Myocyte (in vitro differentiated cells): ENCODE measurements around the gene TRPV3. TPM values are rescaled to one million over a fixed set of nuclear protein-coding genes. Genes with fewer than 3 reads are reported as not detected.
A peak's percentile ranks its signal among the peaks of the same experiment; 100 is the strongest.
"Not testable (repeated sequence)": the region's sequence is repeated elsewhere in the genome, so short reads cannot be mapped to it uniquely, and the experiment has no call there.

ENCODE experiments used
- DNase-seq: peaks from one replicate; pipeline ENCODE4 v3.0.0-alpha.2; 2012; ENCODE audit warnings: low read depth
- total RNA-seq: library from RNA; depleted of rRNA; stranded (reverse); fragments of >200 nt; gene quantifications from 2 replicates; pipeline ENCODE4 v1.2.3, GENCODE V29; 2014

TRPV3 gene
- total RNA-seq, 1 donor from 2014 or later = 0.08 TPM

DNA sequence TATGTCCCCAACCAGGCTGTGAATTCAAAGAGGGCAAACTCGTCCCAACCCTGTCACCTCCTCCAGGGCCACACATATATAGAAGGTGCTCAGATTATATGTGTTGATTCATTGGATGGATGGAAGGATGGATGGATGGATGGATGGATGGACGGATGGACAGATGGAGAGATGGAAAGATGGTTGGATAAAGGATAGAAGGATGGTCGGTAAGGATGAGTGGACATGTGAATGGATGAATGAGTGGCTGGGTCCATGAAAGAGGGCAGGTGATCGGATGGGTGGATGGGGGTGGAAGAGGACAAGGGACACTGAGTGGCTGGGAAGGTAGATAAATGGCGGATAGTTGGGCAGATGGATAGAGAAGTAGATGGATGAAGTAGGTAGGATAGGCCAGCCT is 30.1 kb downstream of the TRPV3 start:
- DNase-seq = no peak

DNA sequence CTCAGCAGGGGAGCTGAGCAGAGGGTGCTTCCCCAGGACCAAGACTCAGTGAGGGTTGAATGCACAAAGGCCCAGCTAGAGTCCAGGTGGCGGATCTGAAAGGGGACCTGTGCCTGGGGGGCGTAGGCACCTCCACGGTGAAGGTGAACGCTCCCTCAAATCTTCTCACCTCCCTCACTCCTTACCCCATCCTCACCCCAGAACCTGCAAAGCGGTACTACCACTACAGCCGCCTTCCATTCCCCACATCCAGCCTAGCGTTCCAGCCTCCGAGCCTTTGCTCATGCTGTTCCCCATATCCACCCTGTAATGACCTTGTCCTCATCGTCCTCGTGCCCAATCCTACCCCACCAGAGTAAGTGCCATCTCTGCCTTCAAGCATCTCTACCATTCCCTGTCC is 30.6 kb downstream of the TRPV3 start:
- DNase-seq = no peak

DNA sequence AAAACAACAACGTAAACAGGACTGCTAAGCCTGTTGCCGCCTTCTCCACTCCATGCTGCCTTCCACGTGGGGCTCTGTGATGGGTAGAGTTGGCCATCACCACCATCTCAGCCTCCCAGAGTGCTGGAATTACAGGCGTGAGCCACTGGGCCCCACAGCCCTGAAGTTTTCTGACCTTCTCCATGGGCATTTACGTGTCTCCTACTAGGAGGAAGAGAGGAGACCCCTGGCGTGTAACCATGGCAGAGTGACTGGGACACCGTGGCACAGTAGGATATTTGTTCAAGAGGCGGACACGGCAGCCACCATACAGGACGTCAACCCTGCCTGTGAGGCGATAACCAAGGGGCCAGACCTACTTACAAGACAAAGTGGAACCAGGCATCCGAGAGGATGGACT is 31.1 kb downstream of the TRPV3 start:
- DNase-seq = no peak

DNA sequence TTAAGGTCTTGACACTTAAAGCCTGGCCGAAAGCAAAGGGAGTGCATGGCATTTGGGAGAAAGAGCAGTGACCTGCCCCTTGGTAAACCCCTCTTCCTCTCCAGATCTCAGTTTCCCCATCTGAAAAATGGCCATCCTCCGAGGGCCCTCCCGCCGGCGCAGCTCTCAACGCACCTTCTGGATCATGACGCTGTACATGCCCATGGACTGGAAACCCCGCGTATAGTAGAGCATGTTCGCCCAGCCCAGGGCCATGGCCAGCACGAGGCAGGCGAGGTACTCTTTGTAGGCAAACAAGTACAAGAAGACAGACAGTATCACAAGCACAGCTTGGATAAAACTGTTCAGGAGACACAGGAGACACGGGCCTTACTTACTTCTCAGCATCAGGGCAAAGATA is 33.6 kb downstream of the TRPV3 start:
- no peak for DNase-seq

DNA sequence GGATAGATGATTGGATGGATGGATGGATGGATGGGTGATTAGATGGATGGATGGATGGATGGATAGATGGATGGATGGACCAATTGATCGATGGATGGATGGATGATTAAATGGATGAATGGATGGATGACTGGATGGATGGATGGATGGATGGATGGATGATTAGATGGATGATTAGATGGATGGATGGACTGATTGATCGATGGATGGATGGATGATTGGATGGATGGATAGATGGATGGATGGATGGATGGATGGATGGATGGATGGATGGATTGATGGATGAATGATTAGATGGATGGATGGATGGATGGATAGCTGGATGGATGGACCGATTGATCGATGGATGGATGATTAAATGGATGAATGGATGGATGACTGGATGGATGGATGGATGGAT is 38.1 kb downstream of the TRPV3 start:
- not testable (repeated sequence) for DNase-seq

DNA sequence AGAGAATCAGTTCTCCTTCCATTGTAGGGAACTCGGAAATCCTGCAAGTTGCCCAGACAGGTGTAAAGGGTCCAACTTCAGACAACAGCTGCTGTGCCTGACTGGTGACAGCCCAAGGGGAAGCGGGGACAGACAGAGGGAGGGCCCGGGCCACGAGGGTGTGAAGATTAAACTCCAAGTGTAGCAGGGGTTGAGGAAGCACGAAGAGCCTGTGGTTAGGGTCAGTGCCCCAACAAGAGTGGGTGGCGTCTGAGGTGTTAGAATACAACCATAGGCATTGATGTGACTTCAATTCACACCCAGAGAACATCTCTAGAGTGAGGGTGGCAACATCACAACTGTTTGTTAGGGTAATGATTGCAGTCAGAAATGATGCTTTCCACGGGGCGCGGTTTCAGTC is 42.7 kb downstream of the TRPV3 start:
- DNase-seq = no peak

DNA sequence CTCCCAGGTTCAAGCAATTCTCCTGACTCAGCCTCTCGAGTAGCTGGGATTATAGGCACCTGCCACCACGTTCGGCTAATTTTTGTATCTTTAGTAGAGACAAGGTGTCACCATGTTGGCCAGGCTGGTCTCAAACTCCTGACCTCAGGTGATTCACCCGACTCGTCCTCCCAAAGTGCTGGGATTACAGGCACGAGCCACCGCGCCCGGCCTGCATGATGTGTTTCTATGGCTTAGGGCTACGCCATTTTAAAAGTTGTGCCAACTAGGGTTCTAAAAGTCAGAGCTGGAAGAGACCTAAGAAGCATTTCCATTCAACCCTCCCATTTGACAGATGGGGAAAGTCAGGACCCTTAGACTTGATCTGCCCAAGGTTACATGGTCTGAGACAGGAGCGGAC is 43.4 kb downstream of the TRPV3 start:
- DNase-seq = not testable (repeated sequence)

DNA sequence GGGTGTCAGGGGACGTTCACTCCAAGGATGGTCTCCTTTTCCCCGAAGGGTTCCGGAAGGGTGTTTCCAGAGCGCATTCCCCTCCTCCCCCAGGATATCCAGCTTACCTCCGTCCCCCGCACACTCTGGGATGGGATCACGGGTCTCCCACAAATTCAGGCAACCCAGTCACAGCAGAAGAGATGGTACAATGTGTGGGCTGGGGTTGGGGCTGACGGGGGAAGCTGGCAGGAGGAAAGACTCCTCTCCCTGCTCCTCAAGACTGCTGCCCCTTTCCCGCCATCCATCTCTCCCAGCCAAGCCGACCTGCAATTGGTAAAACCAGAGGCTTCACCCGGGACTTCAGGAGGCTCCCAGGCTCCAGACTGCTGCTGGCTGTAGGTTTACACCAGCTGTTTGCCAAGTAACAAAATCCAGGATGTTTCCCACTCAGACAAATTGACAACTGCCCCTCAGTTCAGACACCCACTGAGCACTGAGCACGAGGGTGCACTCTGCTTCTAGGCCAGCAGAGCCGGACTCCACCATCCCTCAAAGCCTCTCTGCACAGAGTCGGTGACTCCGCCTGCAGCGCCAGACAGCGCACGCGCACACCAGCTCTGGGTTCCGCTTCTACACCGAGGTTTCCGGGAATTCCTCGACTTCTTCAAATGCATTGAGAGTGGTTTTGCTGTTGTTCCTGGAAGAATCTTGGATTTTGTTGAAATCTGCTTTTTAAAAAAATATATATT is 44.1 kb downstream of the TRPV3 start:
- DNase-seq = no peak

DNA sequence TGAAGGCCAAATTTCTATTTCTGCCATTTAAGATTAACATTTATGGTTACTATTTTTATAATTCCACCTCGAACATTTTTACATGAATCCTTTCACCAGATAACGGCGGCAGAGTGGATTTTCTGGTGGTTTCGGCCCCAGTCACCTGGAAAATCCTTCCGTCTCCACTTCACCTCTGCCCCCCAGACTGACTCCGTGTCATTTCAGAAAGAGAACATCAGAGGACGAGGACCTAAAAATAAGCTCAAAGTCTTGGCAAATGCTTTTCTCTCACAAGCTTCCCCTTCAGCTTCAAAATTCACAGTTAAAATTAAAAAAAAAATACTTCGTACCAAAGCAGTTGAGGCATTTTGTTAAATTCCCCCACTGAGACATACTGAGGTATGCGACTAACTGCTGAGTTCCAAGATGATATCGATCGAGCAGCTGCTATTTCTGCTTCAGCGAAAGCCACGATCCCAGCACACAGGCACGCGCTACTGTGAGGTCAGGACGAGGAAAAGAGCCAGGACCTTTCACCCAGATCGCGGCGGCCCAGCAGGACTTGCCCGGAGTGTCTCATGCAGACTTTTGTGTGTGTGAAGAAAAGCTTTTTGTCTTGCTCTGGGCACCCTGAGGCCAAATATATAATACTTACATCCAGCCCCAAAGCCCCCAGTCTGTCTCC is 45.0 kb downstream of the TRPV3 start:
- DNase-seq = peak; percentile 73

DNA sequence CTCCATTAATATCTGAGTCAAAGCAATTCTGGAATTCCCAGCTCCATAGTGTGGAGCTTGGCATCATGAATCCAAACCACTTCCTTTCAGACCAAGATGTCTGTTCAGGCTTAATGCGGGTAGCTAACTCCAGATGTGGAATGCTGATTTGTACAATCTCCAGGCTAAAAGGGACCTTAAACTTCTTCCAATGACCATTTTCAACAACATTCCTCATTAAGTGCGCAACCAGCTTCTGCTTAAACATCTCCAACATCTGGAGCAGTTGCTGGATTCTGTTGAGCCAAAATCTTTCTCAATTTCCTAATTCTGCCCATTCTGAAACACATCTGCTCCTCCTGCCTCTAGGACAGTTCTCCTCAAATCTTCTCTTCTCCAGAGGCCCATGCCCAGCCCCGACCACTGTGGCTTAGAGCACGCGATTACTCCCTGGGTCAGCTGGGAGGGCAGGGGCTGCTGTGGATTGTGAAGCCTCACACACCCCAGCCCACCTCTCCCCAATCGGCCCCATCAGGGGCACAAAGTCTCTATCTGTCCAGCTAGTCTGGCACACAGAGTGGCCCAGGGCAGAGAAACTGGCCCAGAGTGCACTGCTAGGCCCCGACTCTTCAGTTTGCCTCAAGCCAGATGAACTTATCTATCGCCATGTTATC is 45.6 kb downstream of the TRPV3 start:
- no peak for DNase-seq

DNA sequence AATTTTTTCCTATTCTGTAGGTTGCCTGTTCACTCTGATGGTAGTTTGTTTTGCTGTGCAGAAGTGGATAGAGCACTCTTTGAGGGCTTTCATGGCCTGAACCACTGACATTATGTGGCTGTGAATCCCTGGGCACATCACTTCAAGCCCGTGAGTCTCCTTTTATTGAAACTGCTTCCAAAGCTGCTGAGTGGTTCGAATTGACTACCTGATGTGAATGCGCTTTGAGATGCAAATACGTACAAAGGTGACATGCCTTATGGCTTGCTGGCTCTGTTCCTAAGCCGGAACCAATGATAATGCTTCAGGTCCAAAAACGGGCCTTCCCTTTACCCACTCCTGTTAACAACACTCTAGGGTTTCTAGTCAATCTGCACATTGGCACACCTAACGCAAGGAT is 47.5 kb downstream of the TRPV3 start:
- DNase-seq = no peak

DNA sequence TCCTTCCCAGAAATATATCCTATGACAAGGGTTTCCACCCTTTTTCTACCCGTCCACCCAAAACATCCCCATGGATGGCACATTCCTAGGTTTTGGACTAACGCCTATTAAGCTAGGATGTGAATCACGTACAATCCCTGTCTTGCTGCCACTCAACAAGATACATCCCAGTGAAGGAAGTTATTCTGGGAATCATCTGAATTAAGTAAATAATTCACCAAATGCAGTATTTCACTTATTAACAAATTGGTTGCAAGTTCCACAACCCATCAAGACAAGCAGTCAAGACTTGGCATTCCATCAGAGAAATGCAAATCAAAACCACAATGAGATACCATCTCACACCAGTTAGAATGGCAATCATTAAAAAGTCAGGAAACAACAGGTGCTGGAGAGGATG is 49.7 kb downstream of the TRPV3 start:
- DNase-seq = no peak

DNA sequence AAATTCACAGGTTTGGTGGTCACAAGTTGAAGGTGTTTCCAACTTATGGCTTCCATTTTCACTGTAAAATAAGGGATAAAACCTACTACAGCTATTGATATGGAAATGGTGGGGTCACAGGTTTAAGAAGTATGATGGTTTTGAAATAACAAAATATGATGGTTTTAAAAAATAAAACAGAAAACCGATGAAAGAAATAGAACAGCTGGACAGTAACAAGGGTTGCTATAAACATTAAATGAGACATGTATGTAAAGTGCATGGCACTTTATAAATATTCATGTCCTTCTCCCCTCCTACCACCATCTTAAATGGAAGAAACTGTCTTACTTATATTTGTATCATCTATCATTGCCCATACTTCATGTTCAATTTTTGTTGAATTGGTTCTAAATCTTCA is 50.5 kb downstream of the TRPV3 start:
- DNase-seq = no peak

DNA sequence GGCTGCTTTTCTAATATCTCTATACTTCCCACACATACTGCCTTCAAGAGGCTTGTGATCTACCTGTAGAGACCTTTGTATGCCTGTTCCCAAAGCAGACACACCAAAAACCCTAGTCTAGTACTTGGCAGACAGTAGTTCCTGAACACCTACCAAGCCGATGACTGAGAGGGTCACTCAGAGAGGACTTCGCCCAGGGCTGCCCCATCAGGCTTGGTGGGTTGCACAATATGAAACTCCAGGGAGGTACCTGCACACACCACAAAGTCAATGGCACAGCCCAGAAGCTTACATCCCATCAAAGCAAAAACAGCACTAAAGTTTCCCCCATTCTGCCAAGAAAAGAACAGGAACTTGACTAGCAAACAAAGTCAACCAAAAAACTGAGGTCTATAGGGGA is 51.6 kb downstream of the TRPV3 start:
- DNase-seq = no peak

DNA sequence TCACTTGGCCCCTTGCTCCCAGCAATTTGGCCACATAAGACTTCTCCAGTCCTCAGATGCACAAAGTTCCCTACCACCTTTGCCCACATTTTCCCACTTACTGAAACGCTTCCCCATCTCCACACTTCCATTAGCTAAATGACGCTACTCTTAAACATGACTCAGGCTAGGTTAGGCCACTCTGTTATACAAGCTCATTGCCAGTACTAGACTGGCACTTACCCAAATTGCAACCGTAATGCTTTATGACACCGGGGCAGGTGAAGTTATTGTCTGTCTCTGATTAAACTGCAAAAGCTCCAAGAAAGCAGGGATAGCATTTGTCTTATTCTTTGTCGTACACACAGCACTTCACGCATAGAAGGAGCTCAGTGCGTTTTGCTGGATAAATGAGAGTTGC is 52.6 kb downstream of the TRPV3 start:
- DNase-seq = no peak

DNA sequence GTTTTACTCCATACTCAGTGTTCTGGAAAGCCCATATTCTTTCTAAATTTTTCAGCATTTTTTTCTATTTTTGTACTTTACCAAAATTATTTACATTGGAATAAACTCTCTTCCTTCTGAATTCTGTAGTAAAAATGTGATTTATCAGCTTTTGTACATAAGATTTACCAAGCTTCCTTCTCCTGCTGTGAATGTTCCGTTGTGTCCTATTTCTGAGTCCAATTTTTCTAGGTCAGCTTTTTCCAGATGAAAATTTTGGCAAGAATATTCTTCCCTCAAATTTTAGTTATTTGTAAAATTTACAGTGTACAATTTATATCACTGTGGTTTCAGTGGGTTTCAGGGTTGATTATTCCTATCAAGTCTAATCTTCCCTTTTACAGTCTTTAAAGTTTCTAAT is 54.3 kb downstream of the TRPV3 start:
- no peak for DNase-seq

DNA sequence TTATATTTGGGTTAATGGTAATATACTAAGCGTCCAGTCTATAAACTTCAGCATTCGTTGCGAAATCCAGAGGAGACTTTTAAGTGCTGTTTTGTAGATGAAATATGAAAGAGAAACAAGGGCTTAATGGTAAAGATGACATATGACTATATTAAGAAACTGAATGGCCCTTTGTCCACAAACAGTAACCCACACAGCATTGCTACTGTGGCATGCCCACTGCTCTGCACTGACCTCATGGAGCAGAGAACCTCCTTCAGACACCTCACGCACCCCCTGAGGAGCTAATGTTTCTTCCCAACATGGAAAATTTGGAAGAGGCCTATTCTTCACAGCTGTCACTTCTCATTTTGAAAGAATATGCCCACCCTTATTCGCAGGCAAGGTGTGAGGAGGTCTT is 55.1 kb downstream of the TRPV3 start:
- DNase-seq = no peak

DNA sequence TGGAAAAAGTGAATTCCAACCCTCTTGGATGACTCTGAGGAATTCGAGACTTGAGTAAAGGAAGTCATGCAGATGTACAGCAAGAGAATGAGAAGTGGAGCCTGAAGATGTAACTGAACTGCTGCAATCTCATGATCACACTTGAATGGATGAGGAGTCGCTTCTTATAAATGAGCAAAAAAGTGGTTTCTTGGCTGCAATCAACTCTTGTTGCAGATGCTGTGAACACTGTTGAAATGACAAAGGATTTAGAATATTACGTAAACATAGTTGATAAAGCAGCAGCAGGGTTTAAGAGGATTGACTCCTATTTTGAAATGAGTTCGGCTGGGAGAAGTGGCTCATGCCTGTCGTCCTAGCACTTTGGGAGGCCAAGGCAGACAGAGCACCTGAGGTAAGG is 56.3 kb downstream of the TRPV3 start:
- no peak for DNase-seq

DNA sequence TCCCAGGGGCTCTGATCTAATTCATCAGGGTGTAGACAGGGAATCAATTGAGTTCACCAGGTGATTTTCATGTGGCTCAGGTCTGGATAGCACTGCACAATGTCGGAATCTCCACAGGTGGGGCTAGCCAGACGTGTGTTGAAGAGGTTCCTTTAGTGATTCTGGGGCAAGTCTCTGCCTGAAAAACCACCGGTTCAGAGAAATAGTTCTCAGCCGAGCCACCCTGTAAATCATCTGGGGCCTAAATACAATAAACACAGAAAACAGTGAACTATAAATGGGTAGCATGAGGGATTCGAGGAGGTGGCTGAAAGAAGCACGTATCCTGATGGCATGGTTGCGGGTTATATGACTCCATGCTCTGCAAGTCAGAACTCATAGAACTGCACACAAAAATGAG is 60.5 kb downstream of the TRPV3 start:
- DNase-seq = no peak

DNA sequence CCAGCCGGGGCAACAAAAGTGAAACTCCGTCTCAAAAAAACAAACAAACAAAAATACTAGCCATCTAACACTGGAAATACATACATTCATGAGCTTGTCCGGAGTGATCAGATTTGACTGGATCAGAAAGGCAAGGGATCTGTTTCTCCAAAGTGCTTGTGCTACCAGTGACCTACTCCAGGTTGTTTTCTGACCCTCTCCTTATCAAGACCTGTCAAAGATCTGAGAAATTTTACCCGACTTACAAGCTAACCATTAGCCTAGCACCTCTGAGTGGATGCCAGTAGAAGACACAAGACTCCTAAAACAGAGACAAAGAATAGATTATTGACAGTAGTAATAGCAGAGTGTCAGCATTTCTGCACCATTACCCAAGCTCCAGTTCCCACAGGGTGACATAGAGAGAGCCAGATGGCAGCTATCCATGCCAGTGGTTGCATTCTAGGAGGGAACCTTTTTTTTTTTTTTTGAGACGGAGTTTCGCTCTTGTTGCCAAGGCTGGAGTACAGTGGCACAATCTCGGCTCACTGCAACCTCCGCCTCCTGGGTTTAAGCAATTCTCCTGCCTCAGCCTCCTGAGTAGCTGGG is 72.0 kb downstream of the TRPV3 start:
- no peak for DNase-seq

DNA sequence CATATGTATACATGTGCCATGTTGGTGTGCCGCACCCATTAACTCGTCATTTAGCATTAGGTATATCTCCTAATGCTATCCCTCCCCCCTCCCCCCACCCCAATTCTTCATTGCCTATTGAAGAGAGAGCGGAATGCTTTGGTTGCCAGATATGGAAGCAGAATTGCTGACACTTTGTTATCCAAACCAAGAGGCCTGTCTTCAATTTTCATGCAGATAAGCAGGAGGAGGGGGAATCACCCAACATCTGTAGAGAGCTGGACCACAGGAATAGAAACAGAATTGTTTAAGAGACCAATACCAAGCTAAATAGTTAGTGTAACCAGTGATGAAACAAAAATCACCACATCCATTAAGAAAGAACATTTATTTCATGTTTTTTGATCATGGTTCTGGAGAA is 74.8 kb downstream of the TRPV3 start:
- DNase-seq = no peak

DNA sequence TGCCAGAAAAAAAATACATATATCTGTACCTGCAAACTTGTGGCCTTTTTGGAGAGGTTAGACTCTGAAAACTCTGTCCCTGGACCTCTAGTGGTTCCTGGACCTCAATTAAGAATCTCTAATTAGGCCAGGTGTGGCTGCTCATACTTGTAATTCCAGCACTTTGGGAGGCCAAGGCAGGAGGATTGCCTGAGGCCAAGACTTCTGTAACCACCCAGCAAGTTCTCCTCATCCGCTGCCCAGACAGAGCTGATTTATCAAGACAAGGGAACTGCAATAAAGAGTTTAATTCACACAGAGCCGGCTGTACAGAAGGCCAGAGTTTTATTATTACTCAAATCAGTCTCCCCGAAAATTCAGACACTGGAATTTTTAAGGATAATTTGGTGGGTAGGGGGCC is 77.6 kb downstream of the TRPV3 start:
- DNase-seq = no peak
